ENCODE data around the gene MTCP1. TPM values are rescaled to one million over a fixed set of nuclear protein-coding genes. Genes with fewer than 3 reads are reported as not detected.

The MTCP1 gene
- total RNA-seq, 1 donor from 2014 or later, result 1.1 TPM

GRCh38 chrX:155026420-155026726, 44.6 kb downstream of the MTCP1 start:
- Histone ChIP-seq H3K36me3 (ENCODE audit: control insufficient read depth, insufficient read depth, low read length) (no peaks in the 10 kb centered on the region), H3K4me3 (ENCODE audit: low read depth, low read length) (peak overlapping the region; percentile 75), H3K27me3 (ENCODE audit: control insufficient read depth, insufficient read depth, low read length) (no peaks in the 10 kb centered on the region)
- no peak for TF ChIP-seq CTCF (IDR thresholded peaks at IDR 0.05; ENCODE audit: insufficient read depth, low read length, poor library complexity, severe bottlenecking)
- no peak for DNase-seq (ENCODE audit: low read depth)

- Histone ChIP-seq H3K4me3 (ENCODE audit: low read depth, low read length) (no peak overlapping the region), H3K27me3 (ENCODE audit: control insufficient read depth, insufficient read depth, low read length) (no peaks in the 10 kb centered on the region), H3K36me3 (ENCODE audit: control insufficient read depth, insufficient read depth, low read length) (no peaks in the 10 kb centered on the region)
- TF ChIP-seq CTCF (IDR thresholded peaks at IDR 0.05; ENCODE audit: insufficient read depth, low read length, poor library complexity, severe bottlenecking), result no peak
- DNase-seq (ENCODE audit: low read depth), result no peak
Measured at GRCh38 chrX:155023907-155024833, 46.8 kb downstream of the MTCP1 start.

GRCh38 chrX:155022585-155022984, 48.4 kb downstream of the MTCP1 start, which contains the start of gene F8:
TSS of gene F8 (minus strand) at chrX:155022723. CDS start at chrX:155022552, 171 bp downstream.
- no peak for DNase-seq (ENCODE audit: low read depth)
- no peak within 1 kb of the TSS for H3K4me3 ChIP-seq (ENCODE audit: low read depth, low read length)
- H3K27me3 ChIP-seq (ENCODE audit: control insufficient read depth, insufficient read depth, low read length), result no peaks in the 10 kb centered on the region
- H3K36me3 ChIP-seq (ENCODE audit: control insufficient read depth, insufficient read depth, low read length), result no peaks in the 10 kb centered on the region
- TF ChIP-seq CTCF (IDR thresholded peaks at IDR 0.05; ENCODE audit: insufficient read depth, low read length, poor library complexity, severe bottlenecking), result no peak

- H3K27me3 ChIP-seq (ENCODE audit: control insufficient read depth, insufficient read depth, low read length), result no peaks in the 10 kb centered on the region
- no peak overlapping the region for H3K4me3 ChIP-seq (ENCODE audit: low read depth, low read length)
- TF ChIP-seq CTCF (IDR thresholded peaks at IDR 0.05; ENCODE audit: insufficient read depth, low read length, poor library complexity, severe bottlenecking), result no peak
- H3K36me3 ChIP-seq (ENCODE audit: control insufficient read depth, insufficient read depth, low read length), result no peaks in the 10 kb centered on the region
- no peak for DNase-seq (ENCODE audit: low read depth)
Measured at GRCh38 chrX:155020591-155020990, 50.3 kb downstream of the MTCP1 start.

Other genes with a start within 250 kb of the MTCP1 start
- not detected in 2 replicates for gene SMIM9, start 236.5 kb downstream of the MTCP1 start, total RNA-seq
- 14.9 and 19.0 TPM in 2 replicates for gene F8A1, start 184.8 kb downstream of the MTCP1 start, total RNA-seq
- 3.1 and 3.3 TPM in 2 replicates for gene F8, start 48.4 kb downstream of the MTCP1 start, total RNA-seq
- 29.9 and 43.7 TPM in 2 replicates for gene FUNDC2, start 44.3 kb downstream of the MTCP1 start, total RNA-seq
- gene CMC4, start within 50 bp of the MTCP1 start, total RNA-seq, result 10.5 and 12.2 TPM in 2 replicates
- gene BRCC3, start 372 bp upstream of the MTCP1 start, total RNA-seq, result 10.8 and 11.8 TPM in 2 replicates
- 42.1 and 56.2 TPM in 2 replicates for gene VBP1, start 145.3 kb upstream of the MTCP1 start, total RNA-seq
- gene RAB39B, start 193.4 kb upstream of the MTCP1 start, total RNA-seq, result 5.4 and 6.6 TPM in 2 replicates